Smooth muscle cell of the umbilical artery (primary cell): Measurements from ENCODE around the gene FNDC4. TPM values are rescaled to one million over a fixed set of nuclear protein-coding genes. Genes with fewer than 3 reads are reported as not detected.

Experiments
- total RNA-seq: library from RNA; depleted of rRNA; stranded (reverse); fragments of >200 nt; gene quantifications from 2 replicates; pipeline ENCODE4 v1.2.3, GENCODE V29; 2014

FNDC4 gene, protein sequence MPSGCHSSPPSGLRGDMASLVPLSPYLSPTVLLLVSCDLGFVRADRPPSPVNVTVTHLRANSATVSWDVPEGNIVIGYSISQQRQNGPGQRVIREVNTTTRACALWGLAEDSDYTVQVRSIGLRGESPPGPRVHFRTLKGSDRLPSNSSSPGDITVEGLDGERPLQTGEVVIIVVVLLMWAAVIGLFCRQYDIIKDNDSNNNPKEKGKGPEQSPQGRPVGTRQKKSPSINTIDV
- total RNA-seq: 10.7 and 17.3 TPM in 2 replicates

GRCh38 chr2:27494944-27495554, at the start of gene FNDC4:
TSS of gene FNDC4 (minus strand) at chr2:27495200. CDS start at chr2:27494679, 521 bp downstream.

DNA sequence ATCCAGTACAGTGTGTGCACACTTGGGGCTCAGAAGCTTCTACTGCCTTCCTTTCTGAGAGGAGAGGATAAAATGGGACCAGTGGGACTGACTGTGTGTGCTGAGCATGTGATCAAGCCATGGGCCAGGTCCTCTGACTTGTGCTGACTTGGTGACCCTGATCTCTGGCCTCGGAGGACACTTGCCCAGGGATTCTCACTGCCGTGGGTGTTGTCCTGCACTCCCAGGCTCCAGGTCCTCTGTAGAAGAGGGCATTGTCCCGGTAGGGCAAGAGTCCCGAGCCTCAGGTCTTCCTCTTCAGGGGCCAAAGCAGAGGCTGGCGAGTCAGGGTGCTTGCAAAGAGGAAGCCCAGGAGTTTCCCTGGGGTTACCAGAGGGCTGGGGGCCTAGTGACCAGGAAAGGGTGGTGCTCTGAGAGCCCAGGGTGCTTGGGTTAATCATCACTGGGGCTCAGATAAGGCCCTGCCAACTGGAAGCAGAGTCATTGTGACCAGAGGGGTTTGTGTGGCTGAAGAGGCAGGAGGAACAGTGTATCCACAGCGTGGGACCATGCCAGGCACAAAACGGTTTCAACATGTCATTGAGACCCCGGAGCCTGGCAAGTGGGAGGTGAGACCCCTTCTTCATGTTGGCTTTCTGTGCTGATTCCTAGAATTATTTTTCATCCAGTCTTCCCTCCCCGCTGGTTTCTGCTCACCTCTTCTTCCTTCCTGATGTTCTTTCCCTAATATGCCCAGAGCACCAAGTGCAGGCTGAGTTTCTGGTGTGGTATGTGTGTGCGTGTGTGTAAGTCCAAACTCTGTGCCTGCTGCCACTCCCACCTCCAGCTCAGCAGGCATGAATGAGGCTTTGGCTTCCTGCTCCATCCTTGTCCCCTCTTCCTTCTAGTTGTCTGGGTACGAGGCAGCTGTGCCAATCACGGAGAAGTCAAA, 1.6 kb upstream of the FNDC4 start, which contains the start of gene GCKR:
TSS of gene GCKR (plus strand) at position 483 of the 931 bp plus-strand sequence. CDS start at position 549, 66 bp downstream.

GRCh38 chr2:27489498-27490397, 5.3 kb downstream of the FNDC4 start, which contains the start of gene IFT172:
TSS of gene IFT172 (minus strand) at chr2:27489743. CDS start at chr2:27489653, 90 bp downstream.

GRCh38 chr2:27441958-27442919, 52.8 kb downstream of the FNDC4 start, which contains the start of gene KRTCAP3:
TSS of gene KRTCAP3 (plus strand) at chr2:27442381. CDS start at chr2:27442413, 32 bp downstream.

Other genes with a start within 250 kb of the FNDC4 start
- 0.09 TPM in 1 of 2 replicates, not detected in the other for gene SLC30A3, start 232.2 kb downstream of the FNDC4 start, total RNA-seq
- gene DNAJC5G, start 219.8 kb downstream of the FNDC4 start, total RNA-seq: not detected in 2 replicates
- gene TRIM54, start 212.8 kb downstream of the FNDC4 start, total RNA-seq: not detected in 2 replicates
- gene UCN, start 186.8 kb downstream of the FNDC4 start, total RNA-seq: 0.30 and 0.42 TPM in 2 replicates
- gene MPV17, start 172.1 kb downstream of the FNDC4 start, total RNA-seq: 73.6 and 107 TPM in 2 replicates
- 28.8 and 35.8 TPM in 2 replicates for gene GTF3C2, start 138.4 kb downstream of the FNDC4 start, total RNA-seq
- 17.8 and 23.0 TPM in 2 replicates for gene EIF2B4, start 124.9 kb downstream of the FNDC4 start, total RNA-seq
- 113 and 139 TPM in 2 replicates for gene SNX17, start 124.6 kb downstream of the FNDC4 start, total RNA-seq
- 9.8 and 11.6 TPM in 2 replicates for gene ZNF513, start 114.5 kb downstream of the FNDC4 start, total RNA-seq
- gene PPM1G, start 85.6 kb downstream of the FNDC4 start, total RNA-seq: 56.4 and 77.7 TPM in 2 replicates
- 104 and 112 TPM in 2 replicates for gene NRBP1, start 66.6 kb downstream of the FNDC4 start, total RNA-seq
- gene KRTCAP3, start 52.8 kb downstream of the FNDC4 start, total RNA-seq: not detected in 2 replicates
- gene IFT172, start 5.5 kb downstream of the FNDC4 start, total RNA-seq: 35.2 and 43.1 TPM in 2 replicates
- 0.51 and 0.89 TPM in 2 replicates for gene GCKR, start 1.6 kb upstream of the FNDC4 start, total RNA-seq
- gene ZNF512, start 87.8 kb upstream of the FNDC4 start, total RNA-seq: 19.3 and 38.0 TPM in 2 replicates
- gene CCDC121, start 133.8 kb upstream of the FNDC4 start, total RNA-seq: 0.83 and 1.8 TPM in 2 replicates
- gene GPN1, start 133.8 kb upstream of the FNDC4 start, total RNA-seq: 26.4 and 40.8 TPM in 2 replicates
- gene SUPT7L, start 168.4 kb upstream of the FNDC4 start, total RNA-seq: 17.0 and 25.2 TPM in 2 replicates
- gene SLC4A1AP, start 168.7 kb upstream of the FNDC4 start, total RNA-seq: 29.7 and 30.5 TPM in 2 replicates